Fibroblast of lung (primary cell): ENCODE results near the gene MLLT6.

ENCODE experiments used
- CTCF ChIP-seq, 2 donors: IDR thresholded peaks in 1 of 2; conservative IDR thresholded peaks in 1 of 2; 1 replicate in 1 of 2; 2 replicates in 1 of 2; pipeline ENCODE4 v1.5.1; 2011 to 2012; ENCODE audit warnings: low read length in 2 of 2, control low read depth in 1 of 2, inconsistent platforms in 1 of 2, low read depth in 1 of 2, mild to moderate bottlenecking in 1 of 2
- EZH2 ChIP-seq: IDR thresholded peaks from 2 replicates; pipeline ENCODE4 v1.5.1; 2012; ENCODE audit warnings: low read length, control low read depth, mild to moderate bottlenecking; ENCODE audit errors: missing control alignments

GRCh38 chr17:38748149-38748891, 43.2 kb downstream of the MLLT6 start, which contains the start of gene PCGF2:
- TF ChIP-seq CTCF (conservative IDR thresholded peaks at IDR 0.05 in 1 of 2, IDR thresholded peaks at IDR 0.05 in 1 of 2; ENCODE audit: low read depth in 1 of 2, low read length in 2 of 2), result no peak
- no peak for TF ChIP-seq EZH2
